ENCODE results near the gene GALNT8. TPM values are rescaled to one million over a fixed set of nuclear protein-coding genes. Genes with fewer than 3 reads are reported as not detected.

GALNT8 gene
- total RNA-seq, 1 donor from 2014 or later: not detected

GRCh38 chr12:4725057-4725456, 4.9 kb downstream of the GALNT8 start:
- H3K27ac ChIP-seq: no peak overlapping the region
- H3K9me3 ChIP-seq: no peaks in the 10 kb centered on the region
- DNase-seq (ENCODE audit: low spot score in 2 of 2): no peak
- no peaks in the 10 kb centered on the region for H3K36me3 ChIP-seq
- no peak for TF ChIP-seq CTCF (IDR thresholded peaks at IDR 0.05)
- H3K4me1 ChIP-seq: no peaks in the 10 kb centered on the region
- H3K27me3 ChIP-seq: no peaks in the 10 kb centered on the region
- H3K4me3 ChIP-seq: no peak overlapping the region
- intact Hi-C loops (cut with DNase I): no loop called here

GRCh38 chr12:4734625-4735340, 14.6 kb downstream of the GALNT8 start:
- Histone ChIP-seq H3K4me3 (no peak overlapping the region), H3K36me3 (no peaks in the 10 kb centered on the region), H3K27me3 (no peaks in the 10 kb centered on the region), H3K4me1 (peaks cover 0 to 11% of the 10 kb centered on the region in 2 donors), H3K9me3 (no peaks in the 10 kb centered on the region), H3K27ac (no peak overlapping the region)
- DNase-seq (ENCODE audit: low spot score in 2 of 2): no peak
- intact Hi-C loops (cut with DNase I): no loop called here
- TF ChIP-seq CTCF (IDR thresholded peaks at IDR 0.05): no peak

- H3K9me3 ChIP-seq: no peaks in the 10 kb centered on the region
- no peak for TF ChIP-seq CTCF (IDR thresholded peaks at IDR 0.05)
- H3K4me1 ChIP-seq: peaks cover 0 to 11% of the 10 kb centered on the region in 2 donors
- peak overlapping the region in 1 of 2 donors; percentile 45 for H3K27ac ChIP-seq
- intact Hi-C loops (cut with DNase I): no loop called here
- no peak overlapping the region for H3K4me3 ChIP-seq
- no peak for DNase-seq (ENCODE audit: low spot score in 2 of 2)
- no peaks in the 10 kb centered on the region for H3K36me3 ChIP-seq
- H3K27me3 ChIP-seq: no peaks in the 10 kb centered on the region
Measured at GRCh38 chr12:4736091-4736490, 15.9 kb downstream of the GALNT8 start.

- Histone ChIP-seq H3K9me3 (no peaks in the 10 kb centered on the region), H3K36me3 (no peaks in the 10 kb centered on the region), H3K27me3 (no peaks in the 10 kb centered on the region), H3K4me3 (no peak overlapping the region), H3K4me1 (peaks cover 0 to 11% of the 10 kb centered on the region in 2 donors), H3K27ac (no peak overlapping the region)
- DNase-seq (ENCODE audit: low spot score in 2 of 2): no peak
- intact Hi-C loops (cut with DNase I): no loop called here
- TF ChIP-seq CTCF (IDR thresholded peaks at IDR 0.05): no peak
Measured at GRCh38 chr12:4738541-4738940, 18.3 kb downstream of the GALNT8 start.

GRCh38 chr12:4742416-4742970, 22.3 kb downstream of the GALNT8 start:
- no peaks in the 10 kb centered on the region for H3K27me3 ChIP-seq
- intact Hi-C loops (cut with DNase I): no loop called here
- no peak overlapping the region for H3K4me3 ChIP-seq

More at GRCh38 chr12:4742416-4742970, 22.3 kb downstream of the GALNT8 start:
- DNase-seq (ENCODE audit: low spot score in 2 of 2): no peak
- Histone ChIP-seq H3K9me3 (no peaks in the 10 kb centered on the region), H3K36me3 (no peaks in the 10 kb centered on the region), H3K27ac (no peak overlapping the region), H3K4me1 (no peaks in the 10 kb centered on the region)
- TF ChIP-seq CTCF (IDR thresholded peaks at IDR 0.05): no peak

Data from ascending aorta (tissue), 2 donors.